Measurements from ENCODE around the gene SPECC1L.

Gene SPECC1L

GRCh38 chr22:24361976-24362646, 91.5 kb downstream of the SPECC1L start:
- DNase-seq (ENCODE audit: insufficient read length, low spot score) (no peak), FAIRE-seq (no peak)
- TF ChIP-seq TAF1 (IDR thresholded peaks at IDR 0.05; ENCODE audit: low read depth, low read length) (no peak), POLR2A (IDR thresholded peaks at IDR 0.05; ENCODE audit: low read depth, low read length) (no peak), POU2F2 (IDR thresholded peaks at IDR 0.05; ENCODE audit: low read depth, low read length) (no peak), POLR2AphosphoS5 (IDR thresholded peaks at IDR 0.05; ENCODE audit: low read depth, low read length) (no peak), SPI1 (IDR thresholded peaks at IDR 0.05; ENCODE audit: low read depth, low read length) (no peak), PAX5 (IDR thresholded peaks at IDR 0.05; ENCODE audit: insufficient read depth, low read length, severe bottlenecking) (no peak)

- DNase-seq (ENCODE audit: insufficient read length, low spot score) (no peak), FAIRE-seq (no peak)
- TF ChIP-seq POLR2AphosphoS5 (IDR thresholded peaks at IDR 0.05; ENCODE audit: low read depth, low read length) (no peak), POLR2A (IDR thresholded peaks at IDR 0.05; ENCODE audit: low read depth, low read length) (no peak), TAF1 (IDR thresholded peaks at IDR 0.05; ENCODE audit: low read depth, low read length) (no peak), POU2F2 (IDR thresholded peaks at IDR 0.05; ENCODE audit: low read depth, low read length) (no peak), PAX5 (IDR thresholded peaks at IDR 0.05; ENCODE audit: insufficient read depth, low read length, severe bottlenecking) (no peak), SPI1 (IDR thresholded peaks at IDR 0.05; ENCODE audit: low read depth, low read length) (no peak)
Measured at GRCh38 chr22:24363243-24363642, 92.6 kb downstream of the SPECC1L start.

GRCh38 chr22:24366701-24367100, 96.1 kb downstream of the SPECC1L start:
- no peak for TF ChIP-seq SPI1 (IDR thresholded peaks at IDR 0.05; ENCODE audit: low read depth, low read length)
- TF ChIP-seq PAX5 (IDR thresholded peaks at IDR 0.05; ENCODE audit: insufficient read depth, low read length, severe bottlenecking), result no peak
- no peak for TF ChIP-seq POLR2A (IDR thresholded peaks at IDR 0.05; ENCODE audit: low read depth, low read length)
- TF ChIP-seq POU2F2 (IDR thresholded peaks at IDR 0.05; ENCODE audit: low read depth, low read length), result no peak
- no peak for TF ChIP-seq POLR2AphosphoS5 (IDR thresholded peaks at IDR 0.05; ENCODE audit: low read depth, low read length)
- TF ChIP-seq TAF1 (IDR thresholded peaks at IDR 0.05; ENCODE audit: low read depth, low read length), result no peak
- DNase-seq (ENCODE audit: insufficient read length, low spot score) (no peak), FAIRE-seq (no peak)

GRCh38 chr22:24367841-24368240, 97.2 kb downstream of the SPECC1L start:
- TF ChIP-seq PAX5 (IDR thresholded peaks at IDR 0.05; ENCODE audit: insufficient read depth, low read length, severe bottlenecking) (no peak), SPI1 (IDR thresholded peaks at IDR 0.05; ENCODE audit: low read depth, low read length) (no peak), TAF1 (IDR thresholded peaks at IDR 0.05; ENCODE audit: low read depth, low read length) (no peak), POLR2A (IDR thresholded peaks at IDR 0.05; ENCODE audit: low read depth, low read length) (no peak), POU2F2 (IDR thresholded peaks at IDR 0.05; ENCODE audit: low read depth, low read length) (no peak)
- DNase-seq (ENCODE audit: insufficient read length, low spot score), result no peak
- FAIRE-seq, result no peak

- FAIRE-seq, result no peak
- no peak for DNase-seq (ENCODE audit: insufficient read length, low spot score)
- no peak for TF ChIP-seq POU2F2 (IDR thresholded peaks at IDR 0.05; ENCODE audit: low read depth, low read length)
- no peak for TF ChIP-seq SPI1 (IDR thresholded peaks at IDR 0.05; ENCODE audit: low read depth, low read length)
- TF ChIP-seq PAX5 (IDR thresholded peaks at IDR 0.05; ENCODE audit: insufficient read depth, low read length, severe bottlenecking), result no peak
- TF ChIP-seq TAF1 (IDR thresholded peaks at IDR 0.05; ENCODE audit: low read depth, low read length), result no peak
Measured at GRCh38 chr22:24370401-24370800, 99.8 kb downstream of the SPECC1L start.

- TF ChIP-seq POLR2AphosphoS5 (IDR thresholded peaks at IDR 0.05; ENCODE audit: low read depth, low read length), result no peak
- no peak for TF ChIP-seq POU2F2 (IDR thresholded peaks at IDR 0.05; ENCODE audit: low read depth, low read length)
- TF ChIP-seq TAF1 (IDR thresholded peaks at IDR 0.05; ENCODE audit: low read depth, low read length), result no peak
- no peak for TF ChIP-seq POLR2A (IDR thresholded peaks at IDR 0.05; ENCODE audit: low read depth, low read length)
- no peak for TF ChIP-seq SPI1 (IDR thresholded peaks at IDR 0.05; ENCODE audit: low read depth, low read length)
- TF ChIP-seq PAX5 (IDR thresholded peaks at IDR 0.05; ENCODE audit: insufficient read depth, low read length, severe bottlenecking), result no peak
- DNase-seq (ENCODE audit: insufficient read length, low spot score) (no peak), FAIRE-seq (no peak)
Measured at GRCh38 chr22:24376002-24376401, 105.4 kb downstream of the SPECC1L start.

GRCh38 chr22:24376586-24376985, 106.0 kb downstream of the SPECC1L start:
- DNase-seq (ENCODE audit: insufficient read length, low spot score), result no peak
- TF ChIP-seq POU2F2 (IDR thresholded peaks at IDR 0.05; ENCODE audit: low read depth, low read length) (no peak), SPI1 (IDR thresholded peaks at IDR 0.05; ENCODE audit: low read depth, low read length) (no peak), POLR2AphosphoS5 (IDR thresholded peaks at IDR 0.05; ENCODE audit: low read depth, low read length) (no peak), POLR2A (IDR thresholded peaks at IDR 0.05; ENCODE audit: low read depth, low read length) (no peak), PAX5 (IDR thresholded peaks at IDR 0.05; ENCODE audit: insufficient read depth, low read length, severe bottlenecking) (no peak), TAF1 (IDR thresholded peaks at IDR 0.05; ENCODE audit: low read depth, low read length) (no peak)
- FAIRE-seq, result no peak

- TF ChIP-seq POU2F2 (IDR thresholded peaks at IDR 0.05; ENCODE audit: low read depth, low read length) (no peak), SPI1 (IDR thresholded peaks at IDR 0.05; ENCODE audit: low read depth, low read length) (no peak), TAF1 (IDR thresholded peaks at IDR 0.05; ENCODE audit: low read depth, low read length) (no peak), PAX5 (IDR thresholded peaks at IDR 0.05; ENCODE audit: insufficient read depth, low read length, severe bottlenecking) (no peak), POLR2AphosphoS5 (IDR thresholded peaks at IDR 0.05; ENCODE audit: low read depth, low read length) (no peak), POLR2A (IDR thresholded peaks at IDR 0.05; ENCODE audit: low read depth, low read length) (no peak)
- FAIRE-seq (no peak), DNase-seq (ENCODE audit: insufficient read length, low spot score) (no peak)
Measured at GRCh38 chr22:24379536-24379935, 108.9 kb downstream of the SPECC1L start.

GRCh38 chr22:24380220-24380904, 109.7 kb downstream of the SPECC1L start:
- FAIRE-seq (no peak), DNase-seq (ENCODE audit: insufficient read length, low spot score) (no peak)
- TF ChIP-seq PAX5 (IDR thresholded peaks at IDR 0.05; ENCODE audit: insufficient read depth, low read length, severe bottlenecking) (no peak), POLR2AphosphoS5 (IDR thresholded peaks at IDR 0.05; ENCODE audit: low read depth, low read length) (no peak), SPI1 (IDR thresholded peaks at IDR 0.05; ENCODE audit: low read depth, low read length) (no peak), POU2F2 (IDR thresholded peaks at IDR 0.05; ENCODE audit: low read depth, low read length) (no peak), TAF1 (IDR thresholded peaks at IDR 0.05; ENCODE audit: low read depth, low read length) (no peak), POLR2A (IDR thresholded peaks at IDR 0.05; ENCODE audit: low read depth, low read length) (no peak)
